Measurements from ENCODE around the gene ADCYAP1.

The ADCYAP1 gene

DNA sequence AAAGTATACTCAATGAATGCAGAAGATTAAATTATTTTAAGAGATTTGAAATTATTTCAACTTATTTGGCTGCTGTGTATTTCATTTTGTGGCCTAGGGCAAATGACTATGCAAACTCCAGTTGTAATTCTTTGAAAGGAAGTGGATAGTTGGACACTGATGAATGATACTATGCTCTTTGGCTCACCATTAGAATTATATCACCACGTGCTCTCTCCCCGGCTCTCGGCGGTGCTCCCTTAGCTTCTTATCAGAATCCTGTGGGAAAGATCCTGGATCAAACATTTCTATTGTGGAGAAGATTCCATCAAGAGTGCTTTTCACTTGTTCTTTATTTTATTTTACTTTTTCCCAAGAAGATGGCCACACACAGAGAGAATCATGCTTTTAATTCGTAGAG is 55.2 kb downstream of the ADCYAP1 start:
- DNase-seq = no peak
